HG03095 (cell line): ENCODE data around the gene PLXDC2.
"Not testable (repeated sequence)": the region's sequence is repeated elsewhere in the genome, so short reads cannot be mapped to it uniquely, and the experiment has no call there.

Experiments used
- ATAC-seq: cut with Tn5 transposase; IDR thresholded peaks from one replicate; pipeline ENCODE4 v1.9.1; 2021; ENCODE audit warnings: moderate library complexity; ENCODE audit not compliant: unreplicated experiment

Gene PLXDC2

GRCh38 chr10:19970256-19970655 is 154.0 kb downstream of the PLXDC2 start:
- no peak for ATAC-seq

- ATAC-seq, result no peak
These were observed 154.5 kb downstream of the PLXDC2 start for GRCh38 chr10:19970717-19971116.

GRCh38 chr10:19971343-19972052 is 155.3 kb downstream of the PLXDC2 start:
- no peak for ATAC-seq

GRCh38 chr10:19974138-19974537 is 157.9 kb downstream of the PLXDC2 start:
- no peak for ATAC-seq

- no peak for ATAC-seq
These were observed 158.3 kb downstream of the PLXDC2 start for GRCh38 chr10:19974554-19974953.

GRCh38 chr10:19977097-19977521 is 160.9 kb downstream of the PLXDC2 start:
- ATAC-seq, result no peak

GRCh38 chr10:19979628-19980027 is 163.4 kb downstream of the PLXDC2 start:
- no peak for ATAC-seq

GRCh38 chr10:19983880-19984565 is 167.8 kb downstream of the PLXDC2 start:
- ATAC-seq, result no peak

- no peak for ATAC-seq
These were observed 169.5 kb downstream of the PLXDC2 start for GRCh38 chr10:19985745-19986144.

GRCh38 chr10:19986591-19986990 is 170.4 kb downstream of the PLXDC2 start:
- no peak for ATAC-seq

GRCh38 chr10:19987931-19988330 is 171.7 kb downstream of the PLXDC2 start:
- no peak for ATAC-seq

GRCh38 chr10:19993714-19994315 is 177.6 kb downstream of the PLXDC2 start:
- ATAC-seq, result no peak

- no peak for ATAC-seq
These were observed 182.2 kb downstream of the PLXDC2 start for GRCh38 chr10:19998482-19998881.

- no peak for ATAC-seq
These were observed 183.2 kb downstream of the PLXDC2 start for GRCh38 chr10:19999431-19999830.

GRCh38 chr10:20002026-20002425 is 185.8 kb downstream of the PLXDC2 start:
- not testable (repeated sequence) for ATAC-seq

GRCh38 chr10:20002657-20003056 is 186.4 kb downstream of the PLXDC2 start:
- ATAC-seq, result no peak

GRCh38 chr10:20004087-20004523 is 187.9 kb downstream of the PLXDC2 start:
- peak; percentile 33 for ATAC-seq

GRCh38 chr10:20005638-20006037 is 189.4 kb downstream of the PLXDC2 start:
- no peak for ATAC-seq

- no peak for ATAC-seq
These were observed 190.1 kb downstream of the PLXDC2 start for GRCh38 chr10:20006169-20006870.

- no peak for ATAC-seq
These were observed 191.2 kb downstream of the PLXDC2 start for GRCh38 chr10:20007426-20007825.

- no peak for ATAC-seq
These were observed 197.9 kb downstream of the PLXDC2 start for GRCh38 chr10:20013991-20014750.
